Transverse colon (tissue), 4 donors: ENCODE results near the gene ZBTB46. TPM values are rescaled to one million over a fixed set of nuclear protein-coding genes. Genes with fewer than 3 reads are reported as not detected.

Source experiments
- DNase-seq: peaks from one replicate; pipeline ENCODE4 v3.0.0-alpha.2; 2019
- H3K27ac ChIP-seq, 4 donors: fragments of 200-600 bp; sonication (generic); 2 replicates each; pipeline ENCODE4 v1.5.1; 2016 to 2018; ENCODE audit warnings: inconsistent platforms in 4 of 4
- H3K27me3 ChIP-seq: fragments of 200-600 bp; sonication (generic); 2 replicates; pipeline ENCODE4 v1.5.1; 2017; ENCODE audit warnings: inconsistent platforms
- H3K36me3 ChIP-seq, 4 donors: fragments of 200-600 bp; sonication (generic); 2 replicates each; pipeline ENCODE4 v1.5.1; 2017 to 2019; ENCODE audit warnings: inconsistent platforms in 4 of 4
- H3K4me1 ChIP-seq, 4 donors: fragments of 200-600 bp; sonication (generic); 2 replicates each; pipeline ENCODE4 v1.5.1; 2017 to 2020; ENCODE audit warnings: inconsistent platforms in 4 of 4
- H3K4me3 ChIP-seq, 4 donors: fragments of 200-600 bp; sonication (generic); 1 replicate in 1 of 4; 2 replicates in 3 of 4; pipeline versions ENCODE4 v1.5.1 to v1.6.1; 2017 to 2019; ENCODE audit warnings: inconsistent platforms in 4 of 4
- H3K9me3 ChIP-seq, 2 donors: fragments of 200-600 bp; sonication (generic); 2 replicates each; pipeline ENCODE4 v1.5.1; 2017 to 2019; ENCODE audit warnings: inconsistent platforms in 2 of 2
- EP300 ChIP-seq: sonication (generic); formaldehyde crosslinking; IDR thresholded peaks from one replicate; pipeline ENCODE4 v1.6.1; 2017; ENCODE audit warnings: antibody characterized with exemption, low read depth
- POLR2A ChIP-seq: fragments of 450-650 bp; IDR thresholded peaks from one replicate; pipeline ENCODE4 v1.6.1; 2016; ENCODE audit warnings: antibody characterized with exemption, mild to moderate bottlenecking, moderate library complexity
- POLR2AphosphoS5 ChIP-seq, 3 donors: sonication (generic); formaldehyde crosslinking; IDR thresholded peaks; one replicate each; pipeline ENCODE4 v1.6.1; 2016; ENCODE audit warnings: antibody characterized with exemption in 3 of 3
- WGBS, 2 donors: methylation state at CpG; one replicate each; pipeline ENCODE4 v1.1.5; 2018; ENCODE audit warnings: low coverage in 1 of 2; 5-methylcytosine and 5-hydroxymethylcytosine counted together
- in situ Hi-C, 4 donors: fragments of 200-750 bp; cut with MboI; loops; one replicate each; pipeline versions ENCODE4 v1.15.0 to v1.15.1; 2017; ENCODE audit warnings: low sequenced_read_pairs in 3 of 4, low pct_ligation_motif_present in 1 of 4, low pct_unique_long_range_greater_than_20kb in 1 of 4
- intact Hi-C: fragments of 100-400 bp; cut with DNase I; formaldehyde crosslinking; loops from one replicate; pipeline ENCODE4 v1.15.1; 2023; ENCODE audit warnings: low total_unique reads
- total RNA-seq, 4 donors: library from RNA; depleted of rRNA; stranded (reverse); fragments of >200 nt; gene quantifications; one replicate each; pipeline ENCODE4 v1.1.0, GENCODE V29; 2016
- TF ChIP-seq, protein P1 (sequence below), 5 experiments: fragments of 200-600 bp in 3 of 5; fragments of 450-650 bp in 2 of 5; sonication (generic) in 3 of 5; IDR thresholded peaks; 1 replicate in 2 of 5; 2 replicates in 3 of 5; pipeline ENCODE4 v1.5.1; 2016 to 2017; ENCODE audit warnings: antibody characterized with exemption in 5 of 5, inconsistent platforms in 3 of 5, mild to moderate bottlenecking in 2 of 5, moderate library complexity in 1 of 5

ZBTB46 gene
- total RNA-seq, 4 donors from 2014 or later: 2.3 to 6.0 (median 5.3) TPM

DNA sequence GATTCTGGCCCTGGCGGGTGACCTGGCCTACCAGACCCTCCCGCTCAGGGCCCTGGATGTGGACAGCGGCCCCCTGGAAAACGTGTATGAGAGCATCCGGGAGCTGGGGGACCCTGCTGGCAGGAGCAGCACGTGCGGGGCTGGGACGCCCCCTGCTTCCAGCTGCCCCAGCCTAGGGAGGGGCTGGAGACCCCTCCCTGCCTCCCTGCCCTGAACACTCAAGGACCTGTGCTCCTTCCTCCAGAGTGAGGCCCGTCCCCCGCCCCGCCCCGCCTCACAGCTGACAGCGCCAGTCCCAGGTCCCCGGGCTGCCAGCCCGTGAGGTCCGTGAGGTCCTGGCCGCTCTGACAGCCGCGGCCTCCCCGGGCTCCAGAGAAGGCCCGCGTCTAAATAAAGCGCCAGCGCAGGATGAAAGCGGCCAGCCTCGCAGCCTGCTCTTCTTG, 92.4 kb downstream of the ZBTB46 start:
- Histone ChIP-seq H3K4me3 (peak overlapping the region; percentile 30 to 52 (median 43)), H3K36me3 (no peaks in the 10 kb centered on the region)

DNA sequence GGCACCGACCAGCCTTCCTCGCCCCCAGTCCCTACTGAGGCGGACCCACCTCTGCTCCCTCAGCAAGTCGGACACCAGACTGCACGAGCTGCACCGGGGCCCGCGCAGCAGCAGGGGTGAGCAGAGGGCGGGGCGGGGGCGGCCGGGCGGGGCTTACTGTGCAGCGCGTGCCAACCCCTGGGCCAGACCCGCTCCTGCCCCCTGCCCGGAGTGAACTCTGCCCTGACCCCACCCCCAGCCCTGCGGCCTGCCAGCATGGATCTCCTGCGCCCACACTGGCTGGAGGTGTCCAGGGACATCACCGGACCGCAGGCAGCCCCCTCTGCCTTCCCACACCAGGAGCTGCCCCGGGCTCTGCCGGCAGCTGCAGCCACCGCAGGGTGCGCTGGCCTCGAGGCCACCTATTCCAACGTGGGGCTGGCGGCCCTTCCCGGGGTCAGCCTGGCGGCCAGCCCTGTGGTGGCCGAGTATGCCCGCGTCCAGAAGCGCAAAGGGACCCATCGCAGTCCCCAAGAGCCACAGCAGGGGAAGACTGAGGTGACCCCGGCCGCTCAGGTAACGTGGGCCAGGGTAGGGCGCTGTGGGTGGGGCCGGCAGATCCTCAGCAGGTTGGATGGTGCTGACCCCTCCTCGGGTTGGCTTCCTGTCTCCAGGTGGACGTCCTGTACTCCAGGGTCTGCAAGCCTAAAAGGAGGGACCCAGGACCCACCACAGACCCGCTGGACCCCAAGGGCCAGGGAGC, 92.9 kb downstream of the ZBTB46 start:
- H3K4me1 ChIP-seq: peaks cover 39 to 56% (median 48%) of the 10 kb centered on the region in 4 donors
- TF ChIP-seq POLR2A: no peak
- no peak for TF ChIP-seq POLR2AphosphoS5 (IDR thresholded peaks at IDR 0.05)
- TF ChIP-seq, protein P1, sequence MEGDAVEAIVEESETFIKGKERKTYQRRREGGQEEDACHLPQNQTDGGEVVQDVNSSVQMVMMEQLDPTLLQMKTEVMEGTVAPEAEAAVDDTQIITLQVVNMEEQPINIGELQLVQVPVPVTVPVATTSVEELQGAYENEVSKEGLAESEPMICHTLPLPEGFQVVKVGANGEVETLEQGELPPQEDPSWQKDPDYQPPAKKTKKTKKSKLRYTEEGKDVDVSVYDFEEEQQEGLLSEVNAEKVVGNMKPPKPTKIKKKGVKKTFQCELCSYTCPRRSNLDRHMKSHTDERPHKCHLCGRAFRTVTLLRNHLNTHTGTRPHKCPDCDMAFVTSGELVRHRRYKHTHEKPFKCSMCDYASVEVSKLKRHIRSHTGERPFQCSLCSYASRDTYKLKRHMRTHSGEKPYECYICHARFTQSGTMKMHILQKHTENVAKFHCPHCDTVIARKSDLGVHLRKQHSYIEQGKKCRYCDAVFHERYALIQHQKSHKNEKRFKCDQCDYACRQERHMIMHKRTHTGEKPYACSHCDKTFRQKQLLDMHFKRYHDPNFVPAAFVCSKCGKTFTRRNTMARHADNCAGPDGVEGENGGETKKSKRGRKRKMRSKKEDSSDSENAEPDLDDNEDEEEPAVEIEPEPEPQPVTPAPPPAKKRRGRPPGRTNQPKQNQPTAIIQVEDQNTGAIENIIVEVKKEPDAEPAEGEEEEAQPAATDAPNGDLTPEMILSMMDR (IDR thresholded peaks at IDR 0.05): no peak
- no peak for TF ChIP-seq EP300
- no peaks in the 10 kb centered on the region for H3K27me3 ChIP-seq
- in situ Hi-C loops (no loop called here), intact Hi-C loops (no loop called here)
- H3K9me3 ChIP-seq: no peaks in the 10 kb centered on the region
- H3K4me3 ChIP-seq: peak overlapping the region; percentile 9 to 52 (median 26)
- peak; percentile 52 for DNase-seq
- peak overlapping the region; percentile 77 to 93 (median 87) for H3K27ac ChIP-seq
- WGBS, 2 donors: 15% methylated on average over 28 of the region's 43 CpGs; no CpG with 5 or more reads in 1 of the 2 donors
- H3K36me3 ChIP-seq: no peaks in the 10 kb centered on the region

More for the DNA sequence above, 92.4 kb downstream of the ZBTB46 start:
- in situ Hi-C loops: no loop called here
- DNase-seq: peak; percentile 80
- 30% methylated on average over 25 of the region's 26 CpGs; no CpG with 5 or more reads in 1 of the 2 donors for WGBS, 2 donors
- H3K27ac ChIP-seq: peak overlapping the region; percentile 77 to 93 (median 87)
- H3K27me3 ChIP-seq: no peaks in the 10 kb centered on the region
- intact Hi-C loops: no loop called here
- H3K4me1 ChIP-seq: peaks cover 39 to 56% (median 48%) of the 10 kb centered on the region in 4 donors
- TF ChIP-seq POLR2A: peak; percentile 7
- TF ChIP-seq, protein P1 (IDR thresholded peaks at IDR 0.05): no peak
- H3K9me3 ChIP-seq: no peaks in the 10 kb centered on the region

- H3K27ac ChIP-seq: peak overlapping the region; percentile 59 to 93 (median 82)
- DNase-seq: no peak
- no peaks in the 10 kb centered on the region for H3K36me3 ChIP-seq
- no peaks in the 10 kb centered on the region for H3K27me3 ChIP-seq
- H3K4me3 ChIP-seq: peak overlapping the region; percentile 9 to 52 (median 26)
- H3K4me1 ChIP-seq: peaks cover 39 to 56% (median 48%) of the 10 kb centered on the region in 4 donors
- H3K9me3 ChIP-seq: no peaks in the 10 kb centered on the region
- in situ Hi-C loops: no loop called here
- no peak for TF ChIP-seq POLR2AphosphoS5 (IDR thresholded peaks at IDR 0.05)
- intact Hi-C loops: no loop called here
- WGBS, 2 donors: 2% methylated on average over 7 of the region's 26 CpGs; no CpG with 5 or more reads in 1 of the 2 donors
Measured at GRCh38 chr20:63737695-63737944, 93.4 kb downstream of the ZBTB46 start.

GRCh38 chr20:63736893-63737694, 94.0 kb downstream of the ZBTB46 start:
- peak; percentile 54 for DNase-seq
- intact Hi-C loops: no loop called here
- Histone ChIP-seq H3K27ac (peak overlapping the region; percentile 59 to 93 (median 82)), H3K4me1 (peaks cover 39 to 56% (median 48%) of the 10 kb centered on the region in 4 donors), H3K9me3 (no peaks in the 10 kb centered on the region), H3K4me3 (peak overlapping the region; percentile 9 to 52 (median 26)), H3K27me3 (no peaks in the 10 kb centered on the region), H3K36me3 (no peaks in the 10 kb centered on the region)
- 28 to 80% methylated on average over 1 to 19 of the region's 30 CpGs for WGBS, 2 donors
- in situ Hi-C loops: no loop called here
- TF ChIP-seq, protein P1 (IDR thresholded peaks at IDR 0.05): no peak
- TF ChIP-seq POLR2AphosphoS5 (IDR thresholded peaks at IDR 0.05): no peak
- TF ChIP-seq POLR2A: no peak
- no peak for TF ChIP-seq EP300
